ENCODE measurements around the gene DDX10.

DNA sequence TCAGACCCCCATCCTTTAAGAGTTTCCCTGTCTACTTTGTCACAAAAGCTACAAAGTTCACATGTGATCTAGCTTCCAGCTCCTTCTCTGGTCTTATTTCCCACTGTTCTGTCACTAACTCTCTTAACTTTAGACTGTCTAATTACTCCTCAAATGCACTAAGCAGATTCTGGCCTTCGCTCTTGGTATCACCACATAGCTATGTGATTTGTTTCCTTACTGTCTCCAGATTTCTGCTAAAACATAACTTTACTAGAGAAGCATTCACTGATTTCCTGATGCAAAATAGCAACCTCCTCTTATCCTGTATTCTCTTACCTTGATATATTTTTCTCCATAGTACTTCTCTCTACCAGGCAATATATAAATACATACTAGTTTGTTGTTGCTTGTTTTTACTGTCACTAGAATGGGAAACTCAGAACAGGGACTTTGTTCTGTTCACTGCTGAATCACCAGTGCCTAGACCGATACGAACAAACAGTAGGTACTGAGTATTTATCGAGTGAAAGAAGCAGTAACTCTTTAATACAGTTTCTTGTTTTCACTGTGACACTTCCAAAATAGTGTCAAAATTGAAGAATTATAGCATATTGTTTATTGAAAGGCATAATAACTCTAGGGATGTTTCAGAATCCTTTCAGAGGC lies 205.6 kb downstream of the DDX10 start:
- TF ChIP-seq CTCF (IDR thresholded peaks at IDR 0.05; ENCODE audit: borderline replicate concordance, extremely low read depth, low read length, poor library complexity, severe bottlenecking): no peak
- no peak for TF ChIP-seq EZH2 (IDR thresholded peaks at IDR 0.05; ENCODE audit: borderline replicate concordance, low read depth, low read length, severe bottlenecking)
